ENCODE data around the gene FRMD8. TPM values are rescaled to one million over a fixed set of nuclear protein-coding genes. Genes with fewer than 3 reads are reported as not detected.

FRMD8 gene
- total and polyA plus RNA-seq, 2 experiments from 2014 or later, result 32.6 to 64.6 TPM

DNA sequence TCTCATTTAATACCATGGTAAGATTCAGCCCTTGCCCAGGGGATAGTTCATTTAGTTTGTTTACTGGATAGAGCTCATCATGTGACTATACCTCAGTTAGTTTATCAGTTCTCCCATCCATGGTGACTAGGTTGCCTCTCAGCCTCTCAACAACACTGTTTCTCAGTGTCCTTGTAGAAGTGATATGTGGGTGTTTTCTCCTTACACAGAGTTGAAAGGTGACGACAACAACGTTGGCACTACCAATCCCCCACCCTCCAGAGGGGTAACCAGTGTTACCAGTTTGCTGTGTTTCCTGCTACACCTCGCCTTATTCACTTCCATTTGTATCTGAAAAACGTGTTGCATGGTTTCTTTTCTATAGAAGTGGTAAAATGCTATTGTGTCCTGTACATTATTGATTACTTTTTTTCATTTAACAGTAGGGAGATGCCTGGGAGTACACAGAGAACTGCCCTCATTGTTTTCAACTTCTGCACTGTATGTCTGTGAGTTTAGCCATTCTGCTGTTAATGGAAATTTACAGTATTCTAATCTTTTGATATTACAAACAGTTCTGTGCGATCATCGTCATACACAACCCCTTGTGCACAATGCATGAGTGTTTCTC lies 47.7 kb downstream of the FRMD8 start:
- Histone ChIP-seq H3K27ac (no peak overlapping the region), H3K36me3 (peaks cover 7% of the 10 kb centered on the region)
- DNase-seq (ENCODE audit: low read depth in 1 of 2, low spot score in 1 of 2), result peak in 1 of 2 donors; percentile 46

GRCh38 chr11:65434667-65435410 lies 48.4 kb downstream of the FRMD8 start:
- H3K4me3 ChIP-seq, result no peak overlapping the region
- no peak overlapping the region for H3K27ac ChIP-seq
- DNase-seq (ENCODE audit: low read depth in 1 of 2, low spot score in 1 of 2), result no peak
- no peaks in the 10 kb centered on the region for H3K9me3 ChIP-seq (ENCODE audit: low read depth)
- peaks cover 7% of the 10 kb centered on the region for H3K36me3 ChIP-seq
- no peak for TF ChIP-seq CTCF (IDR thresholded peaks at IDR 0.05; ENCODE audit: low read depth, low read length)
- no peaks in the 10 kb centered on the region for H3K27me3 ChIP-seq
- H3K4me1 ChIP-seq (ENCODE audit: low read depth), result peaks cover 4% of the 10 kb centered on the region

More for the DNA sequence above, 47.7 kb downstream of the FRMD8 start:
- Histone ChIP-seq H3K4me1 (ENCODE audit: low read depth) (peaks cover 10% of the 10 kb centered on the region), H3K4me3 (no peak overlapping the region), H3K9me3 (ENCODE audit: low read depth) (no peaks in the 10 kb centered on the region), H3K27me3 (no peaks in the 10 kb centered on the region)
- TF ChIP-seq CTCF (IDR thresholded peaks at IDR 0.05; ENCODE audit: low read depth, low read length), result no peak

DNA sequence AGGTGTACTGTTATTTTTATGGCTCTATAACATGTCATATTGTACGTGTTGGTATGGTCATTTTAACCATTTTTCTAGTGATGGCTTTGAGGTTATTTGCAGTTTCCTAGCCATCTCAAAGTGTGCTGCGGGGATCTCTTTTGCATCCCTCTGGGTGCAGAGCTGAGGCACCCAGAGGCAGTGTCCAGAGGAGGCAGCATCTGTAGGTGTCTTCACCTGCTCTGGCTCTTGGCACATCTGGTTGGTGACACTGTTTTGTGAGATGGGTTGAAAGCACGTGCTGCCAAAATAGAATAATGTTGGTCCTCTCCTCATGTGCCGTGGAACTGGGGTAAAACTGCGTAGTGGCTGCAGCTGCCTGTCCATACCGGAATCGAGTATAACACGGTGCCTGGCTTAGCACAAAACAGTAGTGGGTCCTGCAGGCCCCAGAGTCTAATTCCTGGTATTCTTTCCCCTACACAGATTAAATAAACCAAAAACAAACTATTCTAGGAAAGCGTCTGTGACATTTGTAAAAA lies 49.0 kb downstream of the FRMD8 start:
- peaks cover 7% of the 10 kb centered on the region for H3K36me3 ChIP-seq
- no peak overlapping the region for H3K4me3 ChIP-seq
- H3K9me3 ChIP-seq (ENCODE audit: low read depth), result no peaks in the 10 kb centered on the region
- H3K27ac ChIP-seq, result no peak overlapping the region
- DNase-seq (ENCODE audit: low read depth in 1 of 2, low spot score in 1 of 2), result no peak
- H3K27me3 ChIP-seq, result no peaks in the 10 kb centered on the region
- no peak for TF ChIP-seq CTCF (IDR thresholded peaks at IDR 0.05; ENCODE audit: low read depth, low read length)
- no peaks in the 10 kb centered on the region for H3K4me1 ChIP-seq (ENCODE audit: low read depth)

DNA sequence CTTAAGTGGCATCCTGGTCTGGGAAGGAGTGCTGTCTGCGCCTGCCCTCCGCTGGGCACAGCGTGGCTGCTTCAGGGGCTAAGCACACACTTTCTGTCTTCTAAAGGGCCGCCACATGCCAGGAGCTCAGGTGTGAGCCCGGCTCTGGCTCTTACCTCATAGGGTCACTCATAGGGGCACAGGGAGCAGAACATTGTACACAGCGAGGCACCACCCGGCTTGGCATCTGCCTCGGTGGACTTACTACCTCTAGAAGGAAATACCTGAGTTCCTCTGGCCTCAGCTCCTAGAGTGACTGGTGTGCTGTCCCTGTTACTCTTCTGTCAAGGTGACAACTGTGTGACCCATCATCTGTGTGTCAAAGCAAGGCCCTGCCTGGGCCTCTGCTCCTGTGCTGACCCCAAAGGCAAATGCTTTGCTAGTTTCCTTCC lies 49.6 kb downstream of the FRMD8 start:
- no peak overlapping the region for H3K27ac ChIP-seq
- no peaks in the 10 kb centered on the region for H3K9me3 ChIP-seq (ENCODE audit: low read depth)
- no peak for TF ChIP-seq CTCF (IDR thresholded peaks at IDR 0.05; ENCODE audit: low read depth, low read length)
- H3K4me3 ChIP-seq, result no peak overlapping the region
- no peaks in the 10 kb centered on the region for H3K27me3 ChIP-seq
- peaks cover 7% of the 10 kb centered on the region for H3K36me3 ChIP-seq
- peak in 1 of 2 donors; percentile 35 for DNase-seq (ENCODE audit: low read depth in 1 of 2, low spot score in 1 of 2)
- no peaks in the 10 kb centered on the region for H3K4me1 ChIP-seq (ENCODE audit: low read depth)

- Histone ChIP-seq H3K9me3 (ENCODE audit: low read depth) (no peaks in the 10 kb centered on the region), H3K27ac (no peak overlapping the region), H3K27me3 (no peaks in the 10 kb centered on the region), H3K36me3 (peaks cover 7% of the 10 kb centered on the region), H3K4me1 (ENCODE audit: low read depth) (no peaks in the 10 kb centered on the region), H3K4me3 (no peak overlapping the region)
- peak in 1 of 2 donors; percentile 48 for DNase-seq (ENCODE audit: low read depth in 1 of 2, low spot score in 1 of 2)
- TF ChIP-seq CTCF (IDR thresholded peaks at IDR 0.05; ENCODE audit: low read depth, low read length), result no peak
These were observed 50.1 kb downstream of the FRMD8 start for GRCh38 chr11:65436412-65437032.

Data from cardiac muscle cell (in vitro differentiated cells and primary cell).